ENCODE results near the gene SUPT4H1. TPM values are rescaled to one million over a fixed set of nuclear protein-coding genes. Genes with fewer than 3 reads are reported as not detected.

SUPT4H1 gene
- total and polyA plus RNA-seq, 2 of the 4 experiments (the other 2 are of a cell fraction), result 51.6 to 129 TPM

DNA sequence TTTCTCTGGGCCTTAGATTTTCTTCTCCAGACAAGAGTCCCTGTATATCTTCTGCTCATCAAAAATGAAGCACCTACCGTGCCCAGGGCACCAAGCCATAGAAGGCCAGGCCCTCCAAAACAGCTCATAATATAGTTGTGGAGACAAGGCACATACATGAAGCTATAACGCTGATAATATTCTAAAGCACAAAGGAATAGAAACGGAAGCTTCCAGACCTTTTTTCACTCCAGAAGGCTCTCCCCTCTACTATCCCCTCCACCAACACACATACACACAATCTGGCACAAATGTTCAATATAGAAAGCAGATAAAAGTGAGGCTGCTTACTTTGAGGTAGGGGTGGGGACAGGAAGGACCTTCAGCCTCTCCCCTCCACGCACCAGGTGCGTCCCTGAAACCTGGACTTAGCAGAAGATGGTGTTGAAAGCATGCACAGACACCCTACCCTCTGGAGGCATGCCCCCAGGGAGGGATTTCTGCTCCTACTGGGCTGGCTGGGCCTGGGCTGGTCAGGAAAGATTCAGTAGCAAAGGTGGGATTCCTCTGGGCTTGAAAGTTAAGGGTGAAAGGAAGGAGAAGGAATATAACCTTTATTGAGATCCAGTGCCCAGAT lies 14.1 kb upstream of the SUPT4H1 start:
- dilution Hi-C loops (cut with HindIII; ENCODE audit: low sequenced_read_pairs, unreplicated experiment), result no loop called here
- H2AK5ac ChIP-seq (ENCODE audit: low read depth, low read length), result no peak overlapping the region
- no peak overlapping the region for H2AFZ ChIP-seq (replicated peaks; ENCODE audit: low read length, poor library complexity)
- no peak overlapping the region for H3K56ac ChIP-seq (ENCODE audit: extremely low read depth, insufficient read depth, low read length)
- CTCF ChIA-PET, result no interaction called here
- no peaks in the 10 kb centered on the region for H3K4me1 ChIP-seq (ENCODE audit: control insufficient read depth, insufficient read depth, low read length)
- no peak overlapping the region for H2BK120ac ChIP-seq (ENCODE audit: low read depth, low read length)
- H3K18ac ChIP-seq (ENCODE audit: low read depth, low read length), result no peak overlapping the region
- no peaks in the 10 kb centered on the region for H3K9me1 ChIP-seq (ENCODE audit: insufficient read depth, low read length)
- POLR2A ChIA-PET (ENCODE audit: unreplicated experiment), result interaction anchor here (0.6 kb wide), 1 partner anchor 16 kb away, joined by 4 read pairs; no protein-coding TSS in a partner anchor
- no peaks in the 10 kb centered on the region for H4K20me1 ChIP-seq (ENCODE audit: insufficient read depth, low read length)
- no peak overlapping the region for H4K5ac ChIP-seq (ENCODE audit: low read depth, low read length)
- H2AK9ac ChIP-seq (replicated peaks; ENCODE audit: low read depth, low read length, poor library complexity), result no peak overlapping the region
- no peak overlapping the region for H3K9ac ChIP-seq (ENCODE audit: low read depth, low read length)
- no peak overlapping the region for H3K4me2 ChIP-seq (ENCODE audit: low read depth, low read length)
- in situ Hi-C loops (cut with MboI; ENCODE audit: low sequenced_read_pairs), result no loop called here
- no peaks in the 10 kb centered on the region for H3K9me3 ChIP-seq (ENCODE audit: control insufficient read depth, insufficient read depth, low read length)
- intact Hi-C loops (cut with micrococcal nuclease), result no loop called here
- H3K4ac ChIP-seq (ENCODE audit: low read depth, low read length), result no peak overlapping the region
- no peak overlapping the region for H2BK5ac ChIP-seq (ENCODE audit: low read depth, low read length, poor library complexity, severe bottlenecking)
- no TSS peak for BruUV-seq (replicated peaks)
- no peaks in the 10 kb centered on the region for H3K36me3 ChIP-seq (ENCODE audit: control insufficient read depth, insufficient read depth, low read length)
- H2BK15ac ChIP-seq (ENCODE audit: low read depth, low read length), result no peak overlapping the region
- TF ChIP-seq RCOR1 (IDR thresholded peaks at IDR 0.05; ENCODE audit: insufficient replicate concordance, low read length) (no peak), NFE2L2 (IDR thresholded peaks at IDR 0.05; ENCODE audit: low read depth, low read length) (no peak), RFX5 (IDR thresholded peaks at IDR 0.05; ENCODE audit: low read depth, low read length) (no peak), POLR2A (IDR thresholded peaks at IDR 0.05; ENCODE audit: low read depth, low read length) (no peak), MAZ (IDR thresholded peaks at IDR 0.05; ENCODE audit: borderline replicate concordance, low read depth, low read length) (no peak), MXI1 (IDR thresholded peaks at IDR 0.05; ENCODE audit: borderline replicate concordance, low read depth, low read length) (no peak), SMC3 (IDR thresholded peaks at IDR 0.05; ENCODE audit: low read depth, low read length) (no peak), CEBPB (IDR thresholded peaks at IDR 0.05; ENCODE audit: low read depth, low read length) (no peak), MAFK (IDR thresholded peaks at IDR 0.05; ENCODE audit: low read depth, low read length) (no peak)
- TF ChIP-seq, protein P1, sequence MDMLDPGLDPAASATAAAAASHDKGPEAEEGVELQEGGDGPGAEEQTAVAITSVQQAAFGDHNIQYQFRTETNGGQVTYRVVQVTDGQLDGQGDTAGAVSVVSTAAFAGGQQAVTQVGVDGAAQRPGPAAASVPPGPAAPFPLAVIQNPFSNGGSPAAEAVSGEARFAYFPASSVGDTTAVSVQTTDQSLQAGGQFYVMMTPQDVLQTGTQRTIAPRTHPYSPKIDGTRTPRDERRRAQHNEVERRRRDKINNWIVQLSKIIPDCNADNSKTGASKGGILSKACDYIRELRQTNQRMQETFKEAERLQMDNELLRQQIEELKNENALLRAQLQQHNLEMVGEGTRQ (IDR thresholded peaks at IDR 0.05; ENCODE audit: low read depth, low read length), result no peak
- H3K27me3 ChIP-seq (ENCODE audit: control insufficient read depth, insufficient read depth, low read length), result peaks cover 32% of the 10 kb centered on the region
- ATAC-seq (ENCODE audit: low read depth) (no peak), DNase-seq (no peak)
- no peak overlapping the region for H3K27ac ChIP-seq (ENCODE audit: insufficient read depth, low read length)
- H3K14ac ChIP-seq (replicated peaks; ENCODE audit: low read depth, low read length), result no peak overlapping the region
- no peak overlapping the region for H2BK20ac ChIP-seq (ENCODE audit: low read depth, low read length)
- H3K23ac ChIP-seq (ENCODE audit: low read depth, low read length), result no peak overlapping the region
- H4K8ac ChIP-seq (ENCODE audit: low read depth in 2 of 2, low read length in 2 of 2), result no peak overlapping the region
- no peak overlapping the region for H3K4me3 ChIP-seq (ENCODE audit: insufficient read depth, low read depth, low read length)
- WGBS, 2 experiments (ENCODE audit: extremely low coverage in 2 of 2, insufficient read length in 1 of 2), result no CpG with 5 or more reads among the region's 5 CpGs
- H4K91ac ChIP-seq (ENCODE audit: insufficient read depth, low read depth, low read length), result no peak overlapping the region
- H3K79me1 ChIP-seq (ENCODE audit: low read depth in 1 of 2, low read length in 2 of 2), result no peaks in the 10 kb centered on the region

All from IMR-90 (cell line).